NK-92 (cell line): ENCODE data around the gene FNDC3B.
"Not testable (repeated sequence)": the region's sequence is repeated elsewhere in the genome, so short reads cannot be mapped to it uniquely, and the experiment has no call there.

ENCODE experiments used
- DNase-seq: peaks from one replicate; lab custom pipeline; 2025; ENCODE audit not compliant: unreplicated experiment; lab: John Stamatoyannopoulos, UW

FNDC3B gene

DNA sequence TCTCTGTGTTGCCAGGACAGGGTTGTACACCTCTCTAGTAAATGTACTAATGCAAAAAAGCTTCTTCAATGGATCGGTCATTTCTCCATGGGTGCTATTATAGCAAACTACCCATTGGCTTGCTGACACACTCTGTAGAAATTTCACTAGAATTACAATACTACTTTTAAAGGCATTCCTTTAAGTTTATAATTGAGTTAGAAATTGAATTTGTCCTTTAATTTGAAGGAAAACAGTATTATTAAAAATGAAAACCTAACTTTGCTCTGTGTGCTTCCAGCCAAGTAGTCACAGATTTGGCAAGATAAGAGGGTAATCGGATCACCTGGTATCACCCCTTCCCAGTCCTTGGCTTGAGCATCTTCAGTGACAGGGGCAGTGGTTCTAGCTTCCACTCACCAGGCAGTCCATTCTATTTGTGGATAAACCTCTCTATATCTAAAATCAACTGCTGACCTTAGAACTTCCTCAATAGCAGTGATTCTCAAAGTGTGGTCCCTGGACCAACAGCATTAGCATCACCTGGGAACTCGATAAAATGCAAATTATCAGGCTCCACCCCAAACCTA is 315.6 kb downstream of the FNDC3B start:
- no peak for DNase-seq

DNA sequence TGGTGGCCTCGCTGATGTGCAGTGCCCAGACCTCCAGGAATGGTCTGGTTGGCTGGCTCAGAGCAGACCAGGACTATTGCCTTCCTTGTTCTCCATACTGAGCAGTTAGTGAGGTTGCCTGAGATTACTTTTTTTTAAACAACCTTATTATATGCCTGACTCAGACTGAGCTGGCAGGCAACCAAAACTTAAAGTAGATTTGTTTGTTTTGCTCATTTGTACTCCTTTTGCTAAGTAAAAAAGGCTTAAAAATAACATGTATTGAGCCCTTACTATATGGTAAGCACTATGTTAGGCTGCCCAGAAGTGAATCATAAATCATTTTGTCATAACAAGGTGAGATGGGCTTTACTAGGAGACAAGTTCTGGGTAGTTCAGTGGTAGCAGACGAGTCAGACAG is 316.5 kb downstream of the FNDC3B start:
- DNase-seq = no peak

DNA sequence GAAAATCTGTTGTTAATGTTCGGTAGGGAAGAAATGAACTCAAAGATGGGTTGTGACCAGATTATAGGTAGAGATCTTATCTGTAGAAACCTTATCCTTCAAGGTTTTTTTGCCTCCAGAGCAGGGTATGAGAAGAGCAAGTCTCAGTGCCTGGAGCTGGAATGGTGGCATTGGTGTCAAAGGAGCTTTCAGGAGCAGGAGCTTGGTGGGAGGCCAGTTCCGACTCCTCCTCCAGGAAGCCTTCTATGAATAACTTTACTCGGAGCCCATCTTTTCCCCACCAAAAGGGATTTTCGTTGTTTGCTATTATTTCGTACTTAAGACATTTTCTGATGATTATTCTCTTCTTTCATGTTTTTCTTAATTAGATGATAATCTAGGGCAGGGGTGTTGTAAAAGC is 317.0 kb downstream of the FNDC3B start:
- no peak for DNase-seq

DNA sequence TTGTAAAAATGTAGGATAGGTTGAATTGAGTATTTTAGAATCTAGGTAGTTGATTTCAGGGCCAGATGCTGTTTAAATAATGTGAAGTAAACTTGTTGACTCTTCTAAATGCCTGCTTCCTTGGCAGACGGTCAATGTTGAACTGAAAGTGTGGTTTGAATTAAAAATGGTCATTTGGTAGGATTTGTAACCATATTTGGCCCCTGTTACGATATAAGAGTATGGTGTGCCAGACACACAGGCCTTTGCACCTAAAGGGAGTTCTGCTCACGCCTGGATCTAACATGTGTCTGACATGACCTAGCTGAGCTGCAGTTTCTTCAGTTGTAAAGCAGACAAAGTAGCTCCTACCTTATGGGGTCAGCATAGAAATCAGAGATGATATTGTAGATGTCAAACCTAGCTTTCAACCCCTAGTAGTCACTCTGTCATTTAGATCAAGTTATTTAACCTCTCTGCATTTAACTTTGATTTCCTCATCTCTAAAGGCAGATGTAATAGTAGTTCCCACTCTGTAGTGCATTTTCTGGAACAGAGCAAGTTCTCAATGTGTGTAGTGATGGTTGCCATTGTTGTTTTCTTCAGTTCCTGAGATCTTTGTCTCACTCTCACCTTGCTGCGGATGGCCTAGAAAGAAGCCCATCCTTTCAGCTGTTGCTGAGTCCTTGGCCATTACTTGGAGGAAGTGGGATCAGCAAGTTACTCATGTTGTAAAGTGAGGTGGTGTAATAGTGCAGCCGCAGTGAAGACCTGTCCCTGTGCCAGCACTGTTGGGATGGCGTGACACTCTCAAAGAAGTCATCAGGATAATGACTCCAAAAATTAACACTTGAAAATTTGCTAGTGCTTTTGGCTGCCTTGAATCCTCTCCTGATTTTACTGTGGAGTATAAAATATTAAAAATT is 318.7 kb downstream of the FNDC3B start:
- no peak for DNase-seq

DNA sequence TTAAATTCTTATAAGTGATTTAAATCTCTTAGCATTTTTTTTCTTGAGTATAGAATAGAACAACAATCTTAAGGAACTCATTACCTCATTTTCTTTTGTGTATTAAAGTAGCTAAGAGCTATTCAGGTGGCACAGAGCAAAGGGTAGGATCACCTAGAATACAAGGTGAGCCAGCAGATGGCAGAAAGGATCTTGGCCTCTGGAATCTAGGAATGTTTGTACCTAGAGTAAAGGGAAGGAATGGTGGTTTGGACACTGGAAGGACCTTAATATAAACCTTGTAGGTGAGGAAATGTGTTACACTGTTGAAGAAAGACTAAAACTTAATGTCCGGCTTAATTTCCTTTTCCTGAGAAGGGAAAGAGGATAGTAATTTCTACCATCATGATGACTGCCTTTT is 319.9 kb downstream of the FNDC3B start:
- no peak for DNase-seq

DNA sequence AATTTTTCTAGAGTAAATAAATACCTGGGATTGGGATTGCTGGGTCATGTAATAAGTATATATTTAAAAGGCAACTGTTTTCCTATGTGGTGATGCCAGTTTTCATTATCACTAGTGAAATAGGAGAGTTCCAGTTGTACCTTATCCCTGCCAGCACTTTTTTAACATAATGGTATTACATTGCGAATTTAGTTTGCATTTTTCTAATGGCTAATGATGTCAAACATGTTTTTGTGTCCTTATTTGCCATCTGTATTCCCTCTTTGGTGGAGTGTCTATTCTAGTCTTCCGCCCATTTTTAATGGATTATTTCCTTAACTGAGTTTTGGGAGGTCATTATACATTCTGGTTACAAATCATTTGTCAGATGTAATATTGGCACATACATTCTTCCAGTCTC is 320.6 kb downstream of the FNDC3B start:
- no peak for DNase-seq

DNA sequence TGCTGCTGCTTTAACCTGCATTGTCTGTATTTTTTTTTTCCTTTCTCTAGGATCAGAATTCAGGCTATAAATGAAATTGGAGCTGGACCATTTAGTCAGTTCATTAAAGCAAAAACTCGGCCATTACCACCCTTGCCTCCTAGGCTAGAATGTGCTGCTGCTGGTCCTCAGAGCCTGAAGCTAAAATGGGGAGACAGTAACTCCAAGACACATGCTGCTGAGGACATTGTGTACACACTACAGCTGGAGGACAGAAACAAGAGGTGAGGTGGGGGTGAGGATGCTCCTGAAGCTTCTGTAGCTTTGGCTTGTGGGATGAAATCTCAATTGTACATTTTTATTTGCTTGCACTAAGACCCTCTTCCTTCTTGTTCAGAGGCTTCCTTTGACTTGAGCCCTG is 323.2 kb downstream of the FNDC3B start:
- DNase-seq = no peak

DNA sequence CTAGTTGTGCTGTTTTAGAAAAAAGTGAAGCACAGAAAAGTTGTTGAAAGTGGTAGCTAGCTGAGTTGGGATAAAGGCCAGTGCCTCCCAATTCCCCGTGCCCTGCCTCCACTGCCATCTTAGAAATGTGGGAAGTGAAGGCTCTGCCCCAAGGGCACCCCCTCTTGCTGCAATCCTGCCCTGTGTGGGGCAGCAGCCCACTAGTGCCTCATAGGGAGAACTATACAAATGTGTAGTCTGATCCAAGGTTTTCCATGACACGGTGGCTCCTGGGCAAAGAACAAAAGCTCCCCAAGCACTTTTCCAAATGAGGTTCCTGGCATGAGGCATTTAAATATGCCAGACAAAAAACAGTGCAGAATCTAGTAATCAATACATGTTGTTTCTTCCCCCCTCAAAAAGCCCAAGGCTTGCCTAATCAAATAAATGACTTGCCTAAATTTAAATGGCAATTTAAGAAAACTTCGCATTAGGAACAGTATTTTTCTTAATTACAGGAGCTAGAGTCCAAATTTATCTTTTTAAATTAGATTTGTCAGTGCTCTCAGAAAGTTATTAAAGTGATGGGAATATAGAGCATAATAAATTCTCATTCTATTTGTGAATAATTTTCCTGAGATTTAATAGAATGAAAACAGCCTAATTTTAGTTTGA is 325.1 kb downstream of the FNDC3B start:
- no peak for DNase-seq

DNA sequence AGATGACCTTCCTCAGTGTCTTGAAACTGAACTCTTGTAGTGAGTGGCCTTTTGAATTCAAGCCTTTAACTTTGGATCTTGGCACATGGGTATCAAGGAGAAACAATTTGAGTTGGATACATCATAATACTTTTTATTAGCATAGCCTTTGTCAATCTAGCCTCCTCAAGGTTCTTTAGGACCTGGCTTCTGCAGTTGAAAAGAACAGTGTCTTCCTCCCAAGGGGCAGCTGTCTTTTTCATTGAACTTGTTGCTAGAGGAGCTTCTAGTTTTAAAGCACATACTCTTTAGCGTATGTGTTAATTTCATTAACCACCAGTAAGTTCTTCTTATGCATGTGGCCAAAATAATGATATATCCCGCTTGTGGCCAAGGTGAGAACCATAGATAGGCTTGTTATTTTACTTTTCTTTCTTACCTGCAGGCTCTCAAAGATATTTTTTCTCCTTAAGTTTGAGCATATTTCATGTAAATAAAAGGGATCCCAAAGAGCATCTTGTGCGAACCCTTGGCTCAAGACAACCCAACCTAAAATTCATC is 325.7 kb downstream of the FNDC3B start:
- DNase-seq = no peak

DNA sequence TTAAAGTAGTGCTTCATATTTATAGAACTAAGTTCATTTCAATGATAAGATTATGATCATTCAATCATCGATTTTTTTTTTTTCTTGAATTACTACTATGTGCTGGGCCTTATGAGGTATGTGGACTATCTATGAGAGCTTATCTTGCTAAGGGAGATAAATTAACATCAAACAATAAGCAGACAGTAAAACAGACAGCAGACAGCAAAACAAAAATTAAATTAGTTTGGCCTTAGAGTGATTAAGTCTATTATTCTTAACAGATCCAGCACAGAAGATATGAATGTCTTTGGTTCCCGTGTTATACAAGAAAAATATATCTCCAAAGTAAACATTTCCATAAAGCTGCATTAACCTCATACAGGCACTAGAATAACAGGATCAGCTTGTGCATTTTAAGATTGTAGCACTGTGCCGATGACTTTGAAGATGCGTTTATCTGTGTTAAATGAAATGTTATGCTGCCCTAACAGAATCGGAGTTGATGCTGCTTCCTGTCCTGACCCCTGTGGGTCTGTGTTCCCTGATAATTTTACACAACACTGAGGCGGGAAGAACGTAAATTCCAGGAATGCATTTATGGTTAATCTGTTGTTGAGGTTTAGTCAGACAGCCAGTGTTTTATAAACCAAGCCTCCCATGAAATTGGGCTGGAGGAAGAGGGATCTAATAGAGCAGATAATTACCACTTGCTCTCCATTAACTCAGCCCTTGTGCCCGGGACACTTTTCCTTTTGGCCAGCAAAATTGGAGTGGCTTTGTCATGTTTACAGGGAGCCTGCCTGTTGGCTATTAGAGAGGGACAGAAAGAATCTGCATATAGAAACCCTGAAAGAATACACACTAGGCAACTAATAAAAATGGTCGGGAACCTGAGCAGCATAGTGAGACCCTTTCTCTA is 328.1 kb downstream of the FNDC3B start:
- DNase-seq = no peak

DNA sequence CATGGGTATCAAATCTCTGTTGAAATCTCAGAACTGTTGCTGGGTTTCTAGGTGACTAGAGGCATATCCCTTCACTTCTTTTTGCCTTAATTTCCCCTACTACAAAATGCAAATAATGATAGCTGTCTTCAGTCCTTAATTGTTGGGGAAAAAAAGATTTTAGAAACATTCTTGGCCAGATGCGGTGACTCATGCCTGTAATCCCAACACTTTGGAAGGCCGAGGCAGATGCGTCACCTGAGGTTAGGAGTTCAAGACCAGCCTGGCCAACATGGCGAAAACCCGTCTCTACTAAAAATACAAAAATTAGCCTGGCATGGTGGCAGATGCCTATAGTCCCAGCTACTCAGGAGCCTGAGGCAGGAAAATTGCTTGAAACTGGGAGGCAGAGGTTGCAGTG is 329.2 kb downstream of the FNDC3B start:
- not testable (repeated sequence) for DNase-seq

DNA sequence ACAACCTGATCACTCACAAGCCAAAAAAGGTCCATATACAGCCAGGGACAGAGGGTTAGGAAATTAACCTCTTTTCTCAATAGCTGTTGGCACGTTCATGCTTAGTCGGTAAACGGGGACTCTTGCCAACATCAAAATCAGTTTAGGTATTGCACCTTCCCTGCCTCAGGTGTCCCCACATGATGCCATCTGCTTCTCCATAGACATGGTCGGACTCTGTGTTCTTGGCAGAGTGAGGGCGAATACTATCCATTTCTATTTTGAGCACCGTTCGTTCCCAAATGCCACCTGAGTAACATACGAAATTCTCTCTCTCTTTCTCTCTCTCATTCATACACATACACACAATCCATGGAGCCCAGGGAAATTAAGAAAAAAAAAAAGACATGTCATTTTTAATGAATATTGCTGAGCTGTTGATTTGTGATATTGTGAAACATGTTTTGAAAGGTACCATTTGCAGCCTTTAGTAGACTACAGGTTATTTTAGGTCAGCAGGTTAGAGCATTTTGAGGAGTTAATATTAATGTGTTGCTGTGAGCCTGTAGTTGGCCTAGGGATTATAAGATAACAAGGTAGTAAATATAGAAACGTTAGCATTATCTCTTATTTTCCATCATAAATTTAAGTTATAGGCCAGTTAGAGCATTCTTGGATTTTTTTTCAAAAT is 330.3 kb downstream of the FNDC3B start:
- no peak for DNase-seq

DNA sequence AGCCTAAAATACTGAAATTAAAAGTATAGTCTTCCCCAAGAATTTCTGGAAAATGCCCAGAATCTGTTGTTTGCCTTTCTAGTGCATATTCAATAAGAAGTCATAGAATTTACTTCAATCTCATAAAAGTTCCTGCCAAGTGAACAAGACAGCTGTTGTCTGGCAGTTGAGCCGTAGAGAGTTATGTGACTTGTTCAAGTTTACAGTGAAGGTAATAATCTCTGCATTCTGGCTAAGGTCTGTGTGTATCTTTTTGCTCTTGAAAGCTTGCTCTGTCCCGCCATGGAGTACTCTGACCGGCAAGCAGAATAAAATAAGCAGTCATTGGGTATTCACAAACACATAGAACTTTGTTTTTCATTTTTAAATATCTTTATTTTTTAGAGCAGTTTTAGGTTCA is 331.0 kb downstream of the FNDC3B start:
- no peak for DNase-seq

DNA sequence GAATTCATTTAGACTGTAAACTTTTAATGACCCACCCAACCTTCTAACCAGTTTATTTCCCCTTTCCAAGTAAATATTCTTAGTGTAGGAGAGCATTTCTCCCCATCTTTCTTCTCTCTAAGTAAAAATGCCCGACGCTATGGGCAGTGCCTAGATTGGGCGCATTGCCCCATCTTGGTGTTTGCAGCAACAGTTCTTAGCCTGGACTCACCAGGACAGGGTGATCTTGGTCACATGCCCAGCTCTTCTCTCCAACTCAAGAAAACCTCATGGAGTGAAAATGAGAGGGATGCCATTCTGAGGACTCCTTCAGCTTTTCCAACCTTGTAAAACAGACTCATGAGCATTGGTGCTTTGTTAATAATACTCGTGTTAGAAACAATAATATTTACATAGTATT is 332.2 kb downstream of the FNDC3B start:
- DNase-seq = no peak

DNA sequence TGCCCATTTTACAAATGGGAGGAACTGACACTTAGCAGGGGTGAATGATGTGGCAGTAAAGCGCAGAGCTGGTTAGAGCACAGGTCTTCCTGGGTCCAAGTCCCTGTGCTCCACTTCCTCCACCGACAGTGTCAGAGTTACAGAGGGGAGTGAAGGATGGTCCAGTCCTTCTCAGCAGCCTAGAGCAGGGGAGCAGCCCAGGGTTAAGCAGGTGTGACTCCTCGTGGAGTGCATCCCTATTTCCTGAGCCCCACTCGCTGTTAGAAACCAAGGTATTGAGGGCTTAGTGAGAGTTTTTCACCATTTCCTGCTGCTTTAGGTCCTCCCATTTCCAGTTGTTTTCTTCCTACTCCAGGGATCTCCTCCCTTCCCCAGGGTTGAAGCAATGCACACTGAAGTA is 333.5 kb downstream of the FNDC3B start:
- DNase-seq = no peak

DNA sequence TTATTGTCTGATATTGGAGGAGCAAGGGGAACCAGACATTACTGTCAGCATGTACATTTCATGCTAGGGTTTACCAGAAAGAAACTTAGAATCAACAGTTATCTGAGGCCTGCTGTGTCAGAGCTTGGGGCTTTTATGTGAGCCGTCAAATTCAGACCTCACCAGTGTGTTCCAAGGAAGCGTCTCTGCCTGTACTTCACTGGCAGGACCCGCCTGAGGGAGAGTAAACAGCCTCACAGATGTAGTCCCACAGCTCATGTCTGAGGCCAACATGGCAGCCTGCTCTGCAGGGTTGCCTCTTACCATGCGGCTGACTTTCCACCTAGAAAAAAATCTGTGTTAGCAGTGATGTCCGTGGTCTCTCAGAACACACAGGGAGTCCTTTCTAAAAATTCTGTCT is 334.5 kb downstream of the FNDC3B start:
- DNase-seq = no peak

DNA sequence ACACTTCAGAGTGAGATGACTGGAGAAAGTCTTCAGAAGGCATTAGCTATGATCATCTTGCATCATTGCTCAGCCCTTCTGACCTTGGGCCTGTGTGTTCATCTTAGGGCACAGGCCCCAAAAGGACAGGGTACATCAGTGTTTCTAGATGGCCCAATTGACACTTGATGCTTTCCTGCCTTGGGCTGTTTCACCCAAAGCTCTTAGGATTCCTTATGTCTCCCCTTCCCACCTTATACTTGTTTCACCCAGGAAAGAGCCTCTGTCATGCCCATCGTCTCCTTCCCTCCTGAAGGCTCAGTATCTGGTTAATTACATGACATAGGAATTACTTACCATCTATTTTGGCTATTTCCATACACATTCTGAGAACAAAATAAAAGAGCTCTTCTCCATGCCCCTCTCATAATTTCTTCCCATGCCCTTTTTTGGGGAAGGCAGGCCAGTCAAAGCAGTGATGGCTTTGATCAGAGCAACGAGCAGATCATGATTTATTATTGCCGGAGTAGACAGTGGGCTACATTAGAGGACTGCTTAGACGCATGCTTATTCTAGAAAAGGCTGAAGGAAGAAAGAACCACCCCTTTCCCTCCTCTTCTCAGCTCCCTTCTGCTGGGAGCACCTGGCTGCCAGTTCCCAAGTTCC is 335.9 kb downstream of the FNDC3B start:
- DNase-seq = no peak

DNA sequence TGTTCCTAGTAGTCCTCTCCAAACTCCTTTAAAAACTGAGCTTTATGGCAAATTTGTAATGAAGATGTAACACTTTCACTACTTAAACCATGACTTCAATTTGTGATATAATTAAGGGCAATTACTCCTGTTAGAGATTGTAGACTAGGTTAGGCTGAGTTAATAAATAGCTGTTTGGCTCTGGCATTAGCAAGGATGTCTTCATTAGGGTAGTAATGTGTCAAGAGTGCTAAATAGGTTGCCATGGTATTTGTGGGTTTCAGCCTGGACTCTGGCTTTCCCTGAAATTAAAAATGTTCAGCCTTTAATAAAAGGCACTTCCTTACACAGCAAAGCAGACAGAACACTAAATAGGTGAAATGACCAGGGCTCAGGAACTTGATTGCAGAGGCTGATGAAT is 337.0 kb downstream of the FNDC3B start:
- no peak for DNase-seq

DNA sequence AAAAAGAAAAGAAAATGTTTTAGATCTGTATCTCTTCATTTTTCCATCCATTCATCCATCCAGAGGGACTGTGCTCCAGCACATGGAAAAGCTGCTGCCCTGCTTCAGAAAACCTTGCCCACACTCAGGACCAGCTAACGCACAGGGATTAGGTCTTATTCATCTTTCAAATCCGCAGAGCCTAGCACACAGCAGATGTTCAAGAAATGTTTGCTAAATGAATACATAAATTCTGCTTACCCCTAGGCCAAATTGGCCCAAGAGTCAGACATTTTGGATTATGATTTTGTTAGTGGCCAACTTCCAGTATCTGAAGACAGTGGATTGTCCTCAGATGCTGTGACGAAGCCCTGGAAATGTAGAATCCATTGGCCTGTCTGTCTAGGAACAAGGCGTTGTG is 337.5 kb downstream of the FNDC3B start:
- no peak for DNase-seq

DNA sequence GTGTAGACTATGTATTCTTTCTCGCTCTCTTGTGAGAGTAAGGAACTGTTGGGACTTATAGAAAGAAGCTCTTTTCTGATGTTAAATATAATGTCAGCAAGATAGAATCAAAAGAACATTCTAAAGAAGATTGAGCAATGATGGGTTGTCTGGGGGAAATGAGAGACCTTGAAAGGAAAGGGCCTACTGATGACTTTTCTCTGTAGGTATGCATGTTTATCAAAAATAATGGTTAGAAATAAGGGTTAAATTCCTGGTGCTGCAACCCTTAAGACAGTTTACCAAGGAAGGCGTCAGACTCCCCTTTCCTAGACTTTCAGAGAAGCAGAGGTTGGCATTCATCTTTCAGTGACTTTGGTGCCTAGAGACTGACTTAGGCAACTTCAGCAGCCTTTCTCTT is 339.1 kb downstream of the FNDC3B start:
- no peak for DNase-seq
